Left lung (tissue), 10 donors: ENCODE measurements around the gene SLC4A3. TPM values are rescaled to one million over a fixed set of nuclear protein-coding genes. Genes with fewer than 3 reads are reported as not detected.

Source experiments
- ATAC-seq: fragments of 200-7000 bp; cut with Tn5 transposase; one replicate; pipeline ENCODE4 v1.9.1; 2020; ENCODE audit warnings: moderate library complexity
- DNase-seq, 4 donors: peaks; one replicate each; pipeline ENCODE4 v3.0.0-alpha.2; 2013 to 2020
- H3K27ac ChIP-seq, 2 donors: fragments of 200-600 bp; sonication (generic) in 1 of 2; one replicate each; pipeline versions ENCODE4 v1.5.0 to v1.8.0; 2020 to 2021
- H3K27me3 ChIP-seq, 2 donors: fragments of 200-600 bp; sonication (generic) in 1 of 2; one replicate each; pipeline versions ENCODE4 v1.5.0 to v1.8.0; 2020 to 2021
- H3K36me3 ChIP-seq, 2 donors: fragments of 200-600 bp; sonication (generic) in 1 of 2; one replicate each; pipeline versions ENCODE4 v1.5.0 to v1.8.0; 2020 to 2021
- H3K4me1 ChIP-seq, 2 donors: fragments of 200-600 bp; one replicate each; pipeline ENCODE4 v1.8.0; 2021
- H3K4me3 ChIP-seq, 2 donors: fragments of 200-600 bp; sonication (generic) in 1 of 2; one replicate each; pipeline versions ENCODE4 v1.5.0 to v1.8.0; 2020 to 2021; ENCODE audit warnings: mild to moderate bottlenecking in 1 of 2
- H3K9me3 ChIP-seq, 2 donors: fragments of 200-600 bp; sonication (generic) in 1 of 2; one replicate each; pipeline versions ENCODE4 v1.5.0 to v1.8.0; 2020 to 2021
- CTCF ChIP-seq, 2 donors: fragments of 200-600 bp; sonication (generic) in 1 of 2; IDR thresholded peaks; one replicate each; pipeline versions ENCODE4 v1.5.0 to v1.8.0; 2021; ENCODE audit warnings: antibody characterized with exemption in 2 of 2
- intact Hi-C, 2 donors: fragments of 100-400 bp; cut with DNase I; formaldehyde crosslinking; loops; one replicate each; pipeline versions ENCODE4 v1.11.2 to v1.14.2; 2022
- polyA plus RNA-seq, 6 donors: library from polyadenylated mRNA; unstranded; fragments of 120-200 nt; gene quantifications; one replicate each; pipeline ENCODE4 v1.2.1, GENCODE V29; 2013; ENCODE audit not compliant: insufficient read length in 6 of 6
- total RNA-seq, 2 donors: library from RNA; stranded (reverse); fragmentation: NEBNext Ultra II Directional; extraction: Animal tissue kit (Norgen Biotek cat#: 25700); gene quantifications; one replicate each; pipeline ENCODE4 v1.2.1, GENCODE V29; 2021
- donor health status: DM: no; HTN: yes; CAD: no.
- donor health status: DM: no; HTN: no; CAD: no.

Gene SLC4A3
- total and polyA plus RNA-seq, 8 donors = 2.9 to 13.3 (median 9.8) TPM

GRCh38 chr2:219663116-219663762 lies 35.8 kb downstream of the SLC4A3 start:
- Histone ChIP-seq H3K4me1 (no peaks in the 10 kb centered on the region), H3K9me3 (peaks cover 0 to 16% of the 10 kb centered on the region in 2 donors), H3K4me3 (no peak overlapping the region), H3K27me3 (peaks cover 0 to 11% of the 10 kb centered on the region in 2 donors), H3K36me3 (no peaks in the 10 kb centered on the region), H3K27ac (no peak overlapping the region)
- DNase-seq (no peak), ATAC-seq (no peak)
- intact Hi-C loops = no loop called here
- no peak for TF ChIP-seq CTCF (IDR thresholded peaks at IDR 0.05)

GRCh38 chr2:219664041-219664440 lies 36.6 kb downstream of the SLC4A3 start:
- DNase-seq = no peak
- Histone ChIP-seq H3K9me3 (peaks cover 0 to 16% of the 10 kb centered on the region in 2 donors), H3K27me3 (peaks cover 0 to 9% of the 10 kb centered on the region in 2 donors), H3K27ac (no peak overlapping the region), H3K36me3 (no peaks in the 10 kb centered on the region), H3K4me1 (no peaks in the 10 kb centered on the region), H3K4me3 (no peak overlapping the region)
- no peak for ATAC-seq
- TF ChIP-seq CTCF (IDR thresholded peaks at IDR 0.05) = no peak
- intact Hi-C loops = no loop called here

- intact Hi-C loops = no loop called here
- Histone ChIP-seq H3K9me3 (peaks cover 0 to 16% of the 10 kb centered on the region in 2 donors), H3K4me3 (no peak overlapping the region), H3K27ac (no peak overlapping the region), H3K4me1 (no peaks in the 10 kb centered on the region), H3K36me3 (no peaks in the 10 kb centered on the region), H3K27me3 (peaks cover 0 to under 1% of the 10 kb centered on the region in 2 donors)
- ATAC-seq = no peak
- no peak for TF ChIP-seq CTCF (IDR thresholded peaks at IDR 0.05)
- DNase-seq = peak in 2 of 4 donors; percentile 46 to 53
Measured at GRCh38 chr2:219664944-219665343, 37.5 kb downstream of the SLC4A3 start.

- no peak for ATAC-seq
- Histone ChIP-seq H3K27me3 (no peaks in the 10 kb centered on the region), H3K36me3 (no peaks in the 10 kb centered on the region), H3K9me3 (peaks cover 0 to 9% of the 10 kb centered on the region in 2 donors), H3K4me1 (no peaks in the 10 kb centered on the region), H3K27ac (no peak overlapping the region), H3K4me3 (no peak overlapping the region)
- no peak for DNase-seq
- no peak for TF ChIP-seq CTCF (IDR thresholded peaks at IDR 0.05)
- intact Hi-C loops = no loop called here
Measured at GRCh38 chr2:219665926-219666325, 38.5 kb downstream of the SLC4A3 start.

GRCh38 chr2:219668316-219668715 lies 40.9 kb downstream of the SLC4A3 start:
- no peak overlapping the region for H3K4me3 ChIP-seq
- no peaks in the 10 kb centered on the region for H3K36me3 ChIP-seq
- no peaks in the 10 kb centered on the region for H3K9me3 ChIP-seq
- H3K27me3 ChIP-seq = peaks cover 0 to 5% of the 10 kb centered on the region in 2 donors
- DNase-seq (no peak), ATAC-seq (no peak)
- no peak for TF ChIP-seq CTCF (IDR thresholded peaks at IDR 0.05)
- no peak overlapping the region for H3K27ac ChIP-seq
- intact Hi-C loops = no loop called here
- H3K4me1 ChIP-seq = no peaks in the 10 kb centered on the region
